ENCODE data around the gene HLA-E.

DNA sequence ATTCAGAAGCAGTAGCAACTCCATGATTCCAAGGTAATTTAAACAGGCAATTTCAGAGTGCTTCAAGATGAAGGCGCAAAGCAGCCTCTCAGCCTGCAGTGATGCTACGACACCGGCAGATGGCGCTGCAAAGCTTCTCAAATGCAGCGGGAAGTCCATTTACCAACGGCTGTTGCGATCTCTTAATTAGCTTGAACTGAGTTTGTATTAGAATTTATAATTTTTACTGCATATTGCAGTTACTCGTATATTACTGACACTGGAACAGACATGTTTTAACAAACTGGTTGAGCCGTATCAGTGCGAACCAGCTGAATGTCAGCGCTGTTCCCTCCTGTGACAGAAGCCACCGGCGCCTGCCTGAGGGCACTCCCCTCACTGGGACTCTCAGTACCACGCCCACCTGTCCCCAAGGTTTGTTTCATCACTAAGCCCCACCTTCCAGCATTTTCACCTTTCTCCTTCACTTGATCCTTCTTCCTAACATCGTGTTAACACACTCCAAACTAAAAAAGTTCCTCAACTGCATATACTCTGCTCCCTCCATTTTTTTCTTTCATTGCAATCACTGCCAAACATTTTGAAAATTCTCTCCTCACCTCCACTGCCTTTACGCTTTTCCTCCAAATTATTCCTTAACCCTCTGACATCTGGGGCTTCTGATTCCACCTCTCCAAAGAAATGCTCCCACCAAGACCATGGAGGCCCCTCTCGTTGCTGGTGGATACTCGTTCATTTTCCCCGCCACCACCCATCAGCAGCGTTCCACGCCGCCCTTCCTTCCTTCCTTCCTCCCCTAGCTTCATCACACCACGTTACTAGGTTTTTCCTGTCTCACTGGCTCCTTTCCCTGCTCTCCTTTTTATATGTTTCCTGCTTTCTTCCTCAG is 52.5 kb downstream of the HLA-E start:
- TF ChIP-seq, protein P1, sequence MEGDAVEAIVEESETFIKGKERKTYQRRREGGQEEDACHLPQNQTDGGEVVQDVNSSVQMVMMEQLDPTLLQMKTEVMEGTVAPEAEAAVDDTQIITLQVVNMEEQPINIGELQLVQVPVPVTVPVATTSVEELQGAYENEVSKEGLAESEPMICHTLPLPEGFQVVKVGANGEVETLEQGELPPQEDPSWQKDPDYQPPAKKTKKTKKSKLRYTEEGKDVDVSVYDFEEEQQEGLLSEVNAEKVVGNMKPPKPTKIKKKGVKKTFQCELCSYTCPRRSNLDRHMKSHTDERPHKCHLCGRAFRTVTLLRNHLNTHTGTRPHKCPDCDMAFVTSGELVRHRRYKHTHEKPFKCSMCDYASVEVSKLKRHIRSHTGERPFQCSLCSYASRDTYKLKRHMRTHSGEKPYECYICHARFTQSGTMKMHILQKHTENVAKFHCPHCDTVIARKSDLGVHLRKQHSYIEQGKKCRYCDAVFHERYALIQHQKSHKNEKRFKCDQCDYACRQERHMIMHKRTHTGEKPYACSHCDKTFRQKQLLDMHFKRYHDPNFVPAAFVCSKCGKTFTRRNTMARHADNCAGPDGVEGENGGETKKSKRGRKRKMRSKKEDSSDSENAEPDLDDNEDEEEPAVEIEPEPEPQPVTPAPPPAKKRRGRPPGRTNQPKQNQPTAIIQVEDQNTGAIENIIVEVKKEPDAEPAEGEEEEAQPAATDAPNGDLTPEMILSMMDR (IDR thresholded peaks at IDR 0.05): peak; percentile 79 to 86 (median 82)
- TF ChIP-seq POLR2A (IDR thresholded peaks at IDR 0.05): no peak
